Left renal cortex interstitium (tissue), 4 donors: ENCODE data around the gene PRSS3. TPM values are rescaled to one million over a fixed set of nuclear protein-coding genes. Genes with fewer than 3 reads are reported as not detected.

ENCODE experiments used
- polyA plus RNA-seq, 4 donors: library from polyadenylated mRNA; unstranded; fragments of 120-200 nt; gene quantifications; one replicate each; pipeline ENCODE4 v1.2.1, GENCODE V29; 2013; ENCODE audit not compliant: insufficient read length in 4 of 4

PRSS3 gene
- polyA plus RNA-seq, 4 donors = 0.78 to 4.2 (median 1.6) TPM

Other genes with a start within 250 kb of the PRSS3 start
- gene UBE2R2, start 21.6 kb downstream of the PRSS3 start, polyA plus RNA-seq = 10 to 100 TPM; 60.2 to 67.7 (median 63.0) TPM